GM21723 (cell line): ENCODE data around the gene CACNA2D4.

Experiments
- ATAC-seq: cut with Tn5 transposase; IDR thresholded peaks from one replicate; pipeline ENCODE4 v1.9.1; 2021; ENCODE audit warnings: mild to moderate bottlenecking, moderate library complexity; ENCODE audit not compliant: unreplicated experiment

The CACNA2D4 gene

GRCh38 chr12:1873531-1874510 is 44.6 kb downstream of the CACNA2D4 start:
- no peak for ATAC-seq

- no peak for ATAC-seq
Observed at GRCh38 chr12:1872448-1872847, 46.0 kb downstream of the CACNA2D4 start.

GRCh38 chr12:1872001-1872400 is 46.5 kb downstream of the CACNA2D4 start:
- ATAC-seq, result no peak

- ATAC-seq, result no peak
Observed at GRCh38 chr12:1870998-1871917, 47.2 kb downstream of the CACNA2D4 start.

GRCh38 chr12:1870086-1870485 is 48.4 kb downstream of the CACNA2D4 start:
- no peak for ATAC-seq

- no peak for ATAC-seq
Observed at GRCh38 chr12:1869145-1869544, 49.3 kb downstream of the CACNA2D4 start.

GRCh38 chr12:1865284-1865866 is 53.1 kb downstream of the CACNA2D4 start:
- no peak for ATAC-seq

- ATAC-seq, result no peak
Observed at GRCh38 chr12:1864867-1865266, 53.6 kb downstream of the CACNA2D4 start.

- no peak for ATAC-seq
Observed at GRCh38 chr12:1864456-1864855, 54.0 kb downstream of the CACNA2D4 start.

GRCh38 chr12:1863823-1864222 is 54.6 kb downstream of the CACNA2D4 start:
- no peak for ATAC-seq

- ATAC-seq, result no peak
Observed at GRCh38 chr12:1862973-1863372, 55.5 kb downstream of the CACNA2D4 start.

- ATAC-seq, result no peak
Observed at GRCh38 chr12:1859643-1860042, 58.8 kb downstream of the CACNA2D4 start.

GRCh38 chr12:1858456-1858855 is 60.0 kb downstream of the CACNA2D4 start:
- ATAC-seq, result no peak

GRCh38 chr12:1857821-1858220 is 60.6 kb downstream of the CACNA2D4 start:
- ATAC-seq, result no peak

- no peak for ATAC-seq
Observed at GRCh38 chr12:1857086-1857485, 61.4 kb downstream of the CACNA2D4 start.

- no peak for ATAC-seq
Observed at GRCh38 chr12:1855241-1855640, 63.2 kb downstream of the CACNA2D4 start.

GRCh38 chr12:1853716-1854115 is 64.7 kb downstream of the CACNA2D4 start:
- no peak for ATAC-seq

- ATAC-seq, result no peak
Observed at GRCh38 chr12:1852076-1852475, 66.4 kb downstream of the CACNA2D4 start.

- no peak for ATAC-seq
Observed at GRCh38 chr12:1851151-1851701, 67.2 kb downstream of the CACNA2D4 start.

GRCh38 chr12:1848745-1849144 is 69.7 kb downstream of the CACNA2D4 start:
- no peak for ATAC-seq

GRCh38 chr12:1848146-1848545 is 70.3 kb downstream of the CACNA2D4 start:
- no peak for ATAC-seq
